Measurements from ENCODE around the gene ELF5. TPM values are rescaled to one million over a fixed set of nuclear protein-coding genes. Genes with fewer than 3 reads are reported as not detected.

The ELF5 gene
- total and polyA plus RNA-seq, 9 donors: 0.07 to 2.8 (median 0.15) TPM; not detected in 4

DNA sequence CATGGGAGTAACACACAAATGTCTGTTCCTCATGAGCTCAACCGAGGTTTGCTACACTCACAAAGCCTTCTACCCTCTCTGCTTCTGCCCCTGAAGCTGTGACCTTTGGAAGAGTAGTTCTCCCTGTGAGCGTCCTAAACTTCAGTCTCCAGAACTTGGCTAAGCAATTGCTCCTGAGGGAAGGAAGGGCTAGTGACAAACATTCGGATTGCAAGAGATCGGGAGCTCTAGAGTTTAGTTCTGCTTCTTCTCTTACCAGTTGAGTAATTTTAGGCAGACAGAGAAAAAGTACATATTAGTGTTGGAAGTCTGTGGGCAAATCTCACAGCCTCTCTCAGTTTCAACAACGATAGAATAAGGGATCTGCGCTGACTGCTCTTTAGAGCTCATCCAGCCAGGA, 27.3 kb upstream of the ELF5 start:
- Histone ChIP-seq H3K27ac (ENCODE audit: low read length) (no peak overlapping the region), H3K36me3 (ENCODE audit: control insufficient read depth, insufficient read depth, low read length) (no peaks in the 10 kb centered on the region), H3K4me1 (ENCODE audit: control insufficient read depth, insufficient read depth, low read length) (no peaks in the 10 kb centered on the region), H3K9me3 (replicated peaks; ENCODE audit: control insufficient read depth, low read depth, low read length) (no peaks in the 10 kb centered on the region), H3K4me3 (ENCODE audit: low read length) (no peak overlapping the region), H3K27me3 (ENCODE audit: control insufficient read depth, insufficient read depth, low read length) (peaks cover 8% of the 10 kb centered on the region)
- no peak for DNase-seq
- 40% methylated on average over 2 of the region's 6 CpGs for whole genome bisulfite sequencing (ENCODE audit: insufficient coverage)

DNA sequence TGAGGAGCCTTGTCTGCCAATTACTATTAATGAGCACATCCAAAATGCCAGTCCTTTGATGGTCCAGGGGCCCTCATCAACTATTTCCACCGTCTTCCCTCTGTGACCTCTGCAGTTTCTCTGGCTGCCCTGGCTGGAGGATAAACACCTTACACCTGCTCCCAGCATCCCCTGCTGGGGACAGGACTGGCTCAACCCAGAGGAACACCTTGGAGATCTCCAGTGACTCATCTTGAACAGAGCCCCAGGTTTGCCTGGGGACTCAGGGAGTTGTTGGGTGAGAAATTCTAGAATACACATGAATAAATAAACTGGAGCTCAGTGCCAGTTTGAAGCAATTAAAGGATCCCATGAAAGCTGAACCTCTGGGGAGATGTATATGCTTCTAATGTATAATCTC, 24.0 kb upstream of the ELF5 start:
- no peaks in the 10 kb centered on the region for H3K36me3 ChIP-seq (ENCODE audit: control insufficient read depth, insufficient read depth, low read length)
- peaks cover 5% of the 10 kb centered on the region for H3K27me3 ChIP-seq (ENCODE audit: control insufficient read depth, insufficient read depth, low read length)
- no peak overlapping the region for H3K4me3 ChIP-seq (ENCODE audit: low read length)
- 30% methylated on average over 1 of the region's 1 CpG for WGBS (ENCODE audit: insufficient coverage)
- peaks cover 7% of the 10 kb centered on the region for H3K9me3 ChIP-seq (replicated peaks; ENCODE audit: control insufficient read depth, low read depth, low read length)
- no peak for DNase-seq
- H3K27ac ChIP-seq (ENCODE audit: low read length): no peak overlapping the region
- H3K4me1 ChIP-seq (ENCODE audit: control insufficient read depth, insufficient read depth, low read length): no peaks in the 10 kb centered on the region

DNA sequence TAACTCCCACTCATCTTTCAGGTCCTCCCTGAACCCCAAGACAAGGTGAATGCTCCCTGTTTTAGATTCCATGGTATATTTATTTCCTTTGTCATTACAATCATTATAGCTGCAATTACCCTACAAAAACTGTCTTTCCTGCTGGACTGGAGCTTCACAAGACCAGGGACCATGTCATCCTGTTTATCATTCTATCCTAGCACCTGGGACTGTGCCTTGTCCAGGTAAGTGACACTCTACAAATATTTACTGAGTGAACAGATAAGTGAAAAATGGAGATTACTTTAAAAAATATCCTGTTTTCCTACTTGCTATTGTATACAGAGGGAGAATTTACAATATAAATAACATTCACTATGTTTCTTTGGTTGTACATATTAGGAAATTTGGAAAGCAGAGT, 22.5 kb upstream of the ELF5 start:
- DNase-seq: no peak
- no peaks in the 10 kb centered on the region for H3K36me3 ChIP-seq (ENCODE audit: control insufficient read depth, insufficient read depth, low read length)
- H3K4me3 ChIP-seq (ENCODE audit: low read length): no peak overlapping the region
- no peak overlapping the region for H3K27ac ChIP-seq (ENCODE audit: low read length)
- no peaks in the 10 kb centered on the region for H3K4me1 ChIP-seq (ENCODE audit: control insufficient read depth, insufficient read depth, low read length)
- peaks cover 7% of the 10 kb centered on the region for H3K9me3 ChIP-seq (replicated peaks; ENCODE audit: control insufficient read depth, low read depth, low read length)
- peaks cover 3% of the 10 kb centered on the region for H3K27me3 ChIP-seq (ENCODE audit: control insufficient read depth, insufficient read depth, low read length)

DNA sequence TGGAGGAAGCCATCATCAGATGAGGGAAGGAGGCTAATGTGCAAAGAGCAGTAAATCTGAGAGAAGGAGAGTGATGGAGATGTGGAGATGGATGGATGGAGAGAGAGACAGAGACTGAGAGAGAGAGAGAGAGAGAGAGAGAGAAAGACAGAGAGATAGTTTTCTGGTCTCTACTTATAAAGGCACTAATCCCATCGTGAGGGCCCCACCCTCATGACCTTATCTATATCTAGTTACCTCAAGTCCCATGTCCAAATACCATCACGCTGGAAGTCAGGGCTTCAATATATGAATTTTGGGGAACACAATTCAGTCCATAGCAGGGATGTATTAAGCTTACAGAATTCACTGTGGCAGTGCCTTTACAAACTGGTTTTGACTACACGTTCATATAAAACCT, 21.2 kb upstream of the ELF5 start:
- no peaks in the 10 kb centered on the region for H3K36me3 ChIP-seq (ENCODE audit: control insufficient read depth, insufficient read depth, low read length)
- no CpG with 5 or more reads among the region's 3 CpGs for WGBS (ENCODE audit: insufficient coverage)
- H3K4me3 ChIP-seq (ENCODE audit: low read length): no peak overlapping the region
- no peak overlapping the region for H3K27ac ChIP-seq (ENCODE audit: low read length)
- DNase-seq: no peak
- peaks cover 7% of the 10 kb centered on the region for H3K9me3 ChIP-seq (replicated peaks; ENCODE audit: control insufficient read depth, low read depth, low read length)
- no peaks in the 10 kb centered on the region for H3K4me1 ChIP-seq (ENCODE audit: control insufficient read depth, insufficient read depth, low read length)
- peaks cover 2% of the 10 kb centered on the region for H3K27me3 ChIP-seq (ENCODE audit: control insufficient read depth, insufficient read depth, low read length)

DNA sequence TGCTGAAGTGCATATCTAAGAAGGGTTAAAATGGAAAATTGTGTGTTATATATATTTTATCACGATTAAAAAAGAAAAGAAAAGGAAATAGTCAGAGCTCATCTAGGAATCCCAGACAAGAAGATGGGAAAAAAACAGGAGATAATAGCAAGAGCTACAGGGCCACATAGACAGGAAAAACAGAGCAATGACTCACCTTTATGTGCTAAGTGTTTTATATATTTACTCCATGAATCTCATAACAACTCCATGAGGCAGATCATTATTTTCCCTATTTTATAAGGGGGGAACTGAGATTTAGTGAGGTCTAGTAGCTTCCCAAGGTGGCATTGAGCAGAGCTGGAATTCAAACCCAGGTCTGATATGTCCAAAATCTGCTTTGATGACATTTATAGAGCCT, 18.1 kb upstream of the ELF5 start:
- WGBS (ENCODE audit: insufficient coverage): no CpG with 5 or more reads among the region's 1 CpG
- DNase-seq: no peak
- Histone ChIP-seq H3K27me3 (ENCODE audit: control insufficient read depth, insufficient read depth, low read length) (no peaks in the 10 kb centered on the region), H3K4me3 (ENCODE audit: low read length) (no peak overlapping the region), H3K36me3 (ENCODE audit: control insufficient read depth, insufficient read depth, low read length) (no peaks in the 10 kb centered on the region), H3K9me3 (replicated peaks; ENCODE audit: control insufficient read depth, low read depth, low read length) (peaks cover 7% of the 10 kb centered on the region), H3K27ac (ENCODE audit: low read length) (no peak overlapping the region), H3K4me1 (ENCODE audit: control insufficient read depth, insufficient read depth, low read length) (no peaks in the 10 kb centered on the region)

DNA sequence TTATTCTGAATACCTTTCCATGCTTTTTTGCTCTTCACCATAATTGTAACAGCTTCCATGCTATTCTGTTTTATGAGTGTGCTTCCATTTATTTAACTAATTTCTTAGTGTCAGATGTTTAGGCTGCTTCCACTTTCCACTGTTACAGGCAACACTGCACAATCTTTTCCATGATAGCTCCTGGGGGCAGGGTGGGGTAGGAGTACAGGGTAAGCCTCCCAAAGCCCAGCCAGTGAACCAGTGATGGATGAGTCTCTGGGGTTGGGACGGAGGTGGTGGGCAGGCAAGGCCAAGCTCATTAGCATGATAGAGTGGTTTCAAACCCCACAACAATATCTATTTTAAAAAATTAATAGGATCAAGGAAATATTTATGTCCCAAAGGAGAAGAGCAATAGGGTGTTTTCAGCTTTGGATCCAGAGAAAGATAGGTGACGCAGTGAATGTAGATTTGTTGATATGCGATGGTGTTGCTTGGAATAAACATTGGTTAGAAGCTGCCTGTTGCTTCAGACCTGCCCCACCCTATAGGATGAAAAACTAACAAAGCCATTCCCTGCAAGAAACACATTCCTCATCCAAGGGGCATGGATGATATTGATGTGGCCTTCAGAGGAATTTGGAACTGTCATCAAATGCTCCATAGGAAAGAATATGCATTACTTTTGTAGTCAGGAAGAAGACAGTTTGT, 17.1 kb upstream of the ELF5 start:
- Histone ChIP-seq H3K27me3 (ENCODE audit: control insufficient read depth, insufficient read depth, low read length) (no peaks in the 10 kb centered on the region), H3K36me3 (ENCODE audit: control insufficient read depth, insufficient read depth, low read length) (no peaks in the 10 kb centered on the region), H3K27ac (ENCODE audit: low read length) (no peak overlapping the region), H3K4me3 (ENCODE audit: low read length) (no peak overlapping the region), H3K4me1 (ENCODE audit: control insufficient read depth, insufficient read depth, low read length) (no peaks in the 10 kb centered on the region), H3K9me3 (replicated peaks; ENCODE audit: control insufficient read depth, low read depth, low read length) (peaks cover 7% of the 10 kb centered on the region)
- WGBS (ENCODE audit: insufficient coverage): no CpG with 5 or more reads among the region's 3 CpGs
- no peak for DNase-seq

DNA sequence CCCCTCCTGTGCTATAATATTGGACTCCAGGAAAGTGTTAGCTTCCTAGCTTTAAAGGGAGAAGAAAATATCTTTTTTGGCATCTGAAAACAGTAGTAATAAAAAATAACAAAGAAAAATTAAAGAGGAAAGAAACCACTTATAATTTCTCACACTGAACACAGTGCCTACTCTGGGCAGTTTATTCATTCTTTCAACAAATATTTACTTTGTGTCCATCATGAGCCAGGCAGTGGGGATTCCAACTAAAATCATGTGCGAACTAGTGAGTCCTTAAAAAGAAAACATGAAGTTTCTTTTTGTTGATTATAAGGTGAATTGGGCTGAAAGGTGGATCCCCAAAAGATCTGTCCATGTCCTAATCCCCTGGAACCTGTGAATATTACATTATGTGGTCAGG, 16.0 kb upstream of the ELF5 start:
- no CpG with 5 or more reads among the region's 1 CpG for WGBS (ENCODE audit: insufficient coverage)
- H3K27me3 ChIP-seq (ENCODE audit: control insufficient read depth, insufficient read depth, low read length): no peaks in the 10 kb centered on the region
- no peak overlapping the region for H3K27ac ChIP-seq (ENCODE audit: low read length)
- no peak for DNase-seq
- H3K36me3 ChIP-seq (ENCODE audit: control insufficient read depth, insufficient read depth, low read length): no peaks in the 10 kb centered on the region
- H3K9me3 ChIP-seq (replicated peaks; ENCODE audit: control insufficient read depth, low read depth, low read length): peaks cover 4% of the 10 kb centered on the region
- H3K4me1 ChIP-seq (ENCODE audit: control insufficient read depth, insufficient read depth, low read length): no peaks in the 10 kb centered on the region
- no peak overlapping the region for H3K4me3 ChIP-seq (ENCODE audit: low read length)

DNA sequence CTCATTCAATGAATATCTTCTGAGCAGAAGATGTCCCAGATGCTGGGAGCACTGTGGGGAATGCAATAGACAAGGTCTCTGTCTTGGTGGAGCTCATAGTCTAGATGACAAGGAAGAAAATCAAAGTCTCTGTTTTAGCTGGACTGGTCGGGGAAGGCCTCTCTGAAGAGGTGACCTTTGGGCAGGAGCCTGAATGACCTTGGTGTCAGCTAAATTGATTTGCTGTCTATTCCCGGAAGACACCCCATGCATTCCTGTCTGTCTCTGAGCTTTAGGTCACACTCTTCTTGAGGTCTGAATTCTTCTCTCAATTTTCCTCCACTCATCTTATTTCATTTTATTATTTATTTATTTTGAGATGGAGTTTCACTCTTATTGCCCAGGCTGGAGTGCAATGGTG, 14.5 kb upstream of the ELF5 start:
- Histone ChIP-seq H3K36me3 (ENCODE audit: control insufficient read depth, insufficient read depth, low read length) (no peaks in the 10 kb centered on the region), H3K27me3 (ENCODE audit: control insufficient read depth, insufficient read depth, low read length) (no peaks in the 10 kb centered on the region), H3K9me3 (replicated peaks; ENCODE audit: control insufficient read depth, low read depth, low read length) (no peaks in the 10 kb centered on the region), H3K4me1 (ENCODE audit: control insufficient read depth, insufficient read depth, low read length) (no peaks in the 10 kb centered on the region), H3K4me3 (ENCODE audit: low read length) (no peak overlapping the region), H3K27ac (ENCODE audit: low read length) (no peak overlapping the region)
- DNase-seq: no peak
- 52% methylated on average over 2 of the region's 2 CpGs for WGBS (ENCODE audit: insufficient coverage)

DNA sequence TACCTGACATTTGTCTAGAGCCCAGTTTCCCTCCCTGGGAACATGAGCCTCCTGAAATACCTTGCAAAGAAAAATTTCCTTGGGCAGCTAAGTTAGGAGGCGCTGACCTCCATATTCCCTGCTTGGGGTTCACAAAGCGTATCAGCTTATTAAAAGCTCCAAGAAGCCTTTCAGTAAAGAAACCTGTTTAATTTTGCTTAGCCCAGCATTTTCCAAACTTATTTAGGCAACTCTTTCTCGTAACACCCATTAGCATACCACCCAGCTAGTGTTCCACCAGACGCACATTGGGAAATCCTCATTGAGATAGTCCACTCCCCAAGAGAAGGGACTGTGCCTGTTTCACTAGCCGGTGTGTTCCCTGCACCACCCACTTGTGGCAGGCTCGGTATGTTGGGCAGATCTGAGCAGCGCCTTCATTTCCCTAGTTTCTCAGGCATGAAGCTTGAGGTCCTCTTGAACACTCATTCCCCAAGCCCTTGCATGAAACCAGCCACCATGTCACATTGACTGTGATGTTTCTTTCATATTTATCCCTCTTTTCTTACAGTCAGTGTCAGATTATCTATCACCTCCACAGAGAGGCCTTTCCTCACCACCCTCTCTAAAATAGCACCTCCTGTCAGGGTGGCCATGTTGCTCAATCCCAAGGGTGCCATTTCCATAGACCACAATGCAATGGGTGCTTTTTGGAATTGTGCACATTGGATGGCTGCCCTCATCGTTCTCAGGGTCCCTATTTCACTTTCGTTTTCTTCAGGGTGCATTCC, 12.5 kb upstream of the ELF5 start:
- Histone ChIP-seq H3K27ac (ENCODE audit: low read length) (no peak overlapping the region), H3K4me3 (ENCODE audit: low read length) (no peak overlapping the region), H3K36me3 (ENCODE audit: control insufficient read depth, insufficient read depth, low read length) (no peaks in the 10 kb centered on the region), H3K4me1 (ENCODE audit: control insufficient read depth, insufficient read depth, low read length) (no peaks in the 10 kb centered on the region), H3K9me3 (replicated peaks; ENCODE audit: control insufficient read depth, low read depth, low read length) (no peaks in the 10 kb centered on the region), H3K27me3 (ENCODE audit: control insufficient read depth, insufficient read depth, low read length) (no peaks in the 10 kb centered on the region)
- no peak for DNase-seq
- WGBS (ENCODE audit: insufficient coverage): 82% methylated on average over 7 of the region's 9 CpGs

DNA sequence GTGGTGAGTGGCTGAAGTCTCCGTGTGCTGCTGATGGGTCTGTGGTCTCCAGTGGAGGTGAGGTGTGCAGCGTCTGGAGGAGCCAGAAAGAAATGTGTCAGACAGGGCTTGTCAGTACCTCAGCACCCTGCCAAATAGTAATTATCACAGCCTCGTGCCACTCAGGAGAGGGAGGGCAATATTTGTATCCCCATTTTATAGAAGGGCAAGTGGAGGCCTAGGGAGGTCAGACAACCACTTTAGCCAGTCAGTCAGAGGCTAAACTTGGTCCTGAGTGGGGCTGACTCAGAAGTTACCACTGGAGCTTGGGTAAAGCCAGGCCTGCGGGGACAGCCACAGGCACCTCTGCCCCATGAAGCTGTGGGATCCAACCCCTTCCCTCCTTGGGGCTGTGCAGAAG, 11.5 kb upstream of the ELF5 start:
- WGBS (ENCODE audit: insufficient coverage): 72% methylated on average over 2 of the region's 4 CpGs
- no peak overlapping the region for H3K4me3 ChIP-seq (ENCODE audit: low read length)
- H3K27me3 ChIP-seq (ENCODE audit: control insufficient read depth, insufficient read depth, low read length): no peaks in the 10 kb centered on the region
- no peak for DNase-seq
- H3K4me1 ChIP-seq (ENCODE audit: control insufficient read depth, insufficient read depth, low read length): no peaks in the 10 kb centered on the region
- H3K27ac ChIP-seq (ENCODE audit: low read length): no peak overlapping the region
- no peaks in the 10 kb centered on the region for H3K9me3 ChIP-seq (replicated peaks; ENCODE audit: control insufficient read depth, low read depth, low read length)
- H3K36me3 ChIP-seq (ENCODE audit: control insufficient read depth, insufficient read depth, low read length): no peaks in the 10 kb centered on the region

All from muscle of leg (tissue), 11 donors.